Transverse colon (tissue), 4 donors: ENCODE data around the gene HMCN1. TPM values are rescaled to one million over a fixed set of nuclear protein-coding genes. Genes with fewer than 3 reads are reported as not detected.

Experiments
- DNase-seq: peaks from one replicate; pipeline ENCODE4 v3.0.0-alpha.2; 2019
- H3K27ac ChIP-seq, 4 donors: fragments of 200-600 bp; sonication (generic); 2 replicates each; pipeline ENCODE4 v1.5.1; 2016 to 2018; ENCODE audit warnings: inconsistent platforms in 4 of 4
- H3K27me3 ChIP-seq: fragments of 200-600 bp; sonication (generic); 2 replicates; pipeline ENCODE4 v1.5.1; 2017; ENCODE audit warnings: inconsistent platforms
- H3K36me3 ChIP-seq, 4 donors: fragments of 200-600 bp; sonication (generic); 2 replicates each; pipeline ENCODE4 v1.5.1; 2017 to 2019; ENCODE audit warnings: inconsistent platforms in 4 of 4
- H3K4me1 ChIP-seq, 4 donors: fragments of 200-600 bp; sonication (generic); 2 replicates each; pipeline ENCODE4 v1.5.1; 2017 to 2020; ENCODE audit warnings: inconsistent platforms in 4 of 4
- H3K4me3 ChIP-seq, 4 donors: fragments of 200-600 bp; sonication (generic); 1 replicate in 1 of 4; 2 replicates in 3 of 4; pipeline versions ENCODE4 v1.5.1 to v1.6.1; 2017 to 2019; ENCODE audit warnings: inconsistent platforms in 4 of 4
- H3K9me3 ChIP-seq, 2 donors: fragments of 200-600 bp; sonication (generic); 2 replicates each; pipeline ENCODE4 v1.5.1; 2017 to 2019; ENCODE audit warnings: inconsistent platforms in 2 of 2
- EP300 ChIP-seq: sonication (generic); formaldehyde crosslinking; IDR thresholded peaks from one replicate; pipeline ENCODE4 v1.6.1; 2017; ENCODE audit warnings: antibody characterized with exemption, low read depth
- POLR2A ChIP-seq: fragments of 450-650 bp; IDR thresholded peaks from one replicate; pipeline ENCODE4 v1.6.1; 2016; ENCODE audit warnings: antibody characterized with exemption, mild to moderate bottlenecking, moderate library complexity
- POLR2AphosphoS5 ChIP-seq, 3 donors: sonication (generic); formaldehyde crosslinking; IDR thresholded peaks; one replicate each; pipeline ENCODE4 v1.6.1; 2016; ENCODE audit warnings: antibody characterized with exemption in 3 of 3
- WGBS, 2 donors: methylation state at CpG; one replicate each; pipeline ENCODE4 v1.1.5; 2018; ENCODE audit warnings: low coverage in 1 of 2; 5-methylcytosine and 5-hydroxymethylcytosine counted together
- in situ Hi-C, 4 donors: fragments of 200-750 bp; cut with MboI; loops; one replicate each; pipeline versions ENCODE4 v1.15.0 to v1.15.1; 2017; ENCODE audit warnings: low sequenced_read_pairs in 3 of 4, low pct_ligation_motif_present in 1 of 4, low pct_unique_long_range_greater_than_20kb in 1 of 4
- intact Hi-C: fragments of 100-400 bp; cut with DNase I; formaldehyde crosslinking; loops from one replicate; pipeline ENCODE4 v1.15.1; 2023; ENCODE audit warnings: low total_unique reads
- total RNA-seq, 4 donors: library from RNA; depleted of rRNA; stranded (reverse); fragments of >200 nt; gene quantifications; one replicate each; pipeline ENCODE4 v1.1.0, GENCODE V29; 2016
- TF ChIP-seq, protein P1 (sequence below), 5 experiments: fragments of 200-600 bp in 3 of 5; fragments of 450-650 bp in 2 of 5; sonication (generic) in 3 of 5; IDR thresholded peaks; 1 replicate in 2 of 5; 2 replicates in 3 of 5; pipeline ENCODE4 v1.5.1; 2016 to 2017; ENCODE audit warnings: antibody characterized with exemption in 5 of 5, inconsistent platforms in 3 of 5, mild to moderate bottlenecking in 2 of 5, moderate library complexity in 1 of 5

The HMCN1 gene
- total RNA-seq, 4 donors from 2014 or later = 1.1 to 2.7 (median 2.1) TPM

- H3K4me1 ChIP-seq = no peaks in the 10 kb centered on the region
- H3K27ac ChIP-seq = no peak overlapping the region
- 75 to 94% methylated on average over 2 of the region's 2 CpGs for WGBS, 2 donors
- in situ Hi-C loops (no loop called here), intact Hi-C loops (no loop called here)
- H3K27me3 ChIP-seq = no peaks in the 10 kb centered on the region
- no peak for TF ChIP-seq POLR2AphosphoS5 (IDR thresholded peaks at IDR 0.05)
- TF ChIP-seq EP300 = no peak
- no peak overlapping the region for H3K4me3 ChIP-seq
- no peaks in the 10 kb centered on the region for H3K9me3 ChIP-seq
- no peaks in the 10 kb centered on the region for H3K36me3 ChIP-seq
- DNase-seq = no peak
Observed at GRCh38 chr1:186146974-186147373, 412.8 kb downstream of the HMCN1 start.

DNA sequence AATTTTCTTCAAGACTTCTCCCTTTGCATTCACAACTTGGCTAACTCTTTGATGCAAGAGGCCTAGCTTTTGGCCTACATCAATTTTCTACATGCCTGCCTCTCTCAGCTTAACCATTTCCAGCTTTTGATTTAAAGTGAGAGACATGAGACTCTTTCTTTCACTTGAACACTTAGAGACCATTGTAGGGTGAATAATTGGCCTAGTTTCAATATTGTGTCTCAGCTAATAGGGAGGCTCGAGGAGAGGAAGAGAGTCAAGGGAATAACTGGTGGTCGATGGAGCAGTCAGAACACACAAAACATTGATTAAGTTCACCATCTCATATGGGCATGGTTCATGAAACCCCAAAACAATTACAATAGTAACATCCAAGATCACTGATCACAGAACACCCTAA, 415.4 kb downstream of the HMCN1 start:
- TF ChIP-seq POLR2AphosphoS5 (IDR thresholded peaks at IDR 0.05) (no peak), EP300 (no peak), POLR2A (no peak)
- TF ChIP-seq, protein P1, sequence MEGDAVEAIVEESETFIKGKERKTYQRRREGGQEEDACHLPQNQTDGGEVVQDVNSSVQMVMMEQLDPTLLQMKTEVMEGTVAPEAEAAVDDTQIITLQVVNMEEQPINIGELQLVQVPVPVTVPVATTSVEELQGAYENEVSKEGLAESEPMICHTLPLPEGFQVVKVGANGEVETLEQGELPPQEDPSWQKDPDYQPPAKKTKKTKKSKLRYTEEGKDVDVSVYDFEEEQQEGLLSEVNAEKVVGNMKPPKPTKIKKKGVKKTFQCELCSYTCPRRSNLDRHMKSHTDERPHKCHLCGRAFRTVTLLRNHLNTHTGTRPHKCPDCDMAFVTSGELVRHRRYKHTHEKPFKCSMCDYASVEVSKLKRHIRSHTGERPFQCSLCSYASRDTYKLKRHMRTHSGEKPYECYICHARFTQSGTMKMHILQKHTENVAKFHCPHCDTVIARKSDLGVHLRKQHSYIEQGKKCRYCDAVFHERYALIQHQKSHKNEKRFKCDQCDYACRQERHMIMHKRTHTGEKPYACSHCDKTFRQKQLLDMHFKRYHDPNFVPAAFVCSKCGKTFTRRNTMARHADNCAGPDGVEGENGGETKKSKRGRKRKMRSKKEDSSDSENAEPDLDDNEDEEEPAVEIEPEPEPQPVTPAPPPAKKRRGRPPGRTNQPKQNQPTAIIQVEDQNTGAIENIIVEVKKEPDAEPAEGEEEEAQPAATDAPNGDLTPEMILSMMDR (IDR thresholded peaks at IDR 0.05) = no peak
- no peak overlapping the region for H3K27ac ChIP-seq
- WGBS, 2 donors = 68 to 80% methylated on average over 1 to 2 of the region's 2 CpGs
- H3K9me3 ChIP-seq = no peaks in the 10 kb centered on the region
- intact Hi-C loops (no loop called here), in situ Hi-C loops (no loop called here)
- H3K27me3 ChIP-seq = no peaks in the 10 kb centered on the region
- no peak for DNase-seq
- H3K36me3 ChIP-seq = no peaks in the 10 kb centered on the region
- H3K4me3 ChIP-seq = no peak overlapping the region
- no peaks in the 10 kb centered on the region for H3K4me1 ChIP-seq

- no peaks in the 10 kb centered on the region for H3K4me1 ChIP-seq
- H3K36me3 ChIP-seq = no peaks in the 10 kb centered on the region
- in situ Hi-C loops (no loop called here), intact Hi-C loops (no loop called here)
- no peak overlapping the region for H3K4me3 ChIP-seq
- 64 to 78% methylated on average over 3 of the region's 3 CpGs for WGBS, 2 donors
- H3K9me3 ChIP-seq = no peaks in the 10 kb centered on the region
- no peak for DNase-seq
- TF ChIP-seq, protein P1 (IDR thresholded peaks at IDR 0.05) = no peak
- TF ChIP-seq POLR2AphosphoS5 (IDR thresholded peaks at IDR 0.05) (no peak), EP300 (no peak), POLR2A (no peak)
- no peak overlapping the region for H3K27ac ChIP-seq
- no peaks in the 10 kb centered on the region for H3K27me3 ChIP-seq
Observed at GRCh38 chr1:186152227-186152619, 418.0 kb downstream of the HMCN1 start.

- TF ChIP-seq POLR2AphosphoS5 (IDR thresholded peaks at IDR 0.05) = no peak
- TF ChIP-seq, protein P1 (IDR thresholded peaks at IDR 0.05) = no peak
- no peak for TF ChIP-seq EP300
- TF ChIP-seq POLR2A = no peak
- Histone ChIP-seq H3K27ac (no peak overlapping the region), H3K27me3 (no peaks in the 10 kb centered on the region), H3K9me3 (no peaks in the 10 kb centered on the region), H3K4me1 (no peaks in the 10 kb centered on the region), H3K4me3 (no peak overlapping the region), H3K36me3 (no peaks in the 10 kb centered on the region)
- DNase-seq = no peak
- in situ Hi-C loops = no loop called here
- intact Hi-C loops = no loop called here
- WGBS, 2 donors = 34 to 57% methylated on average over 5 of the region's 5 CpGs
Observed at GRCh38 chr1:186152620-186153239, 418.5 kb downstream of the HMCN1 start.

- TF ChIP-seq, protein P1 (IDR thresholded peaks at IDR 0.05) = no peak
- TF ChIP-seq POLR2AphosphoS5 (IDR thresholded peaks at IDR 0.05) (no peak), POLR2A (no peak), EP300 (no peak)
- Histone ChIP-seq H3K4me3 (no peak overlapping the region), H3K4me1 (no peaks in the 10 kb centered on the region), H3K36me3 (no peaks in the 10 kb centered on the region), H3K27me3 (no peaks in the 10 kb centered on the region), H3K27ac (no peak overlapping the region), H3K9me3 (no peaks in the 10 kb centered on the region)
- DNase-seq = no peak
- in situ Hi-C loops (no loop called here), intact Hi-C loops (no loop called here)
- 63 to 86% methylated on average over 1 of the region's 1 CpG for WGBS, 2 donors
Observed at GRCh38 chr1:186154651-186155050, 420.5 kb downstream of the HMCN1 start.
